ENCODE data around the gene THTPA.

Gene THTPA, protein sequence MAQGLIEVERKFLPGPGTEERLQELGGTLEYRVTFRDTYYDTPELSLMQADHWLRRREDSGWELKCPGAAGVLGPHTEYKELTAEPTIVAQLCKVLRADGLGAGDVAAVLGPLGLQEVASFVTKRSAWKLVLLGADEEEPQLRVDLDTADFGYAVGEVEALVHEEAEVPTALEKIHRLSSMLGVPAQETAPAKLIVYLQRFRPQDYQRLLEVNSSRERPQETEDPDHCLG

GRCh38 chr14:23555882-23556699 lies at the start of gene THTPA:
THTPA (plus strand) TSS chr14:23556271; CDS start chr14:23556758, 487 bp downstream.
- peak; percentile 89 for DNase-seq (ENCODE audit: low read depth)

GRCh38 chr14:23512156-23512555 lies 43.9 kb upstream of the THTPA start:
- no peak for DNase-seq (ENCODE audit: low read depth)

GRCh38 chr14:23513005-23513817 lies 42.9 kb upstream of the THTPA start:
- no peak for DNase-seq (ENCODE audit: low read depth)

GRCh38 chr14:23513818-23514643 lies 42.0 kb upstream of the THTPA start:
- DNase-seq (ENCODE audit: low read depth), result no peak

- DNase-seq (ENCODE audit: low read depth), result no peak
Observed at GRCh38 chr14:23514644-23514957, 41.5 kb upstream of the THTPA start.

- no peak for DNase-seq (ENCODE audit: low read depth)
Observed at GRCh38 chr14:23517650-23518326, 38.3 kb upstream of the THTPA start.

DNA sequence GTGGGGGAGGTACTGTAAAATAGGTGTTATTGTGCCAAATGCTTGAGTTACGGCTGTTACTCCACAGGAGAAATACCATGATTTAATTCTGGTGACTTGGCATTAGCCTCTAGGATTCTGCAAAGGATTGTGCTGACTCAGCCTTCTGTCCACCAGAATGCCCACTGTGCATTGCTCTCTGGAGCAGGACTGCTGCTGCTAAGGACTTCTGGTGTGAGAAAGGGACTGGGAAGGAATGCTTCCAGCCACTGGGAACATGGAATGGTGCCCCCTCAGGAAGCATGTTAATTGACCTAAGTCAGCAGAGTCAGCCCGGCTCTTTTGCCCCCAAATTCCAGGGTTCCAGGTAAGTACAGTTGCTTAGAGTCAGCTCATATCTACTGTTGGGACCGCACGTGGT lies 37.4 kb upstream of the THTPA start:
- DNase-seq (ENCODE audit: low read depth), result no peak

DNA sequence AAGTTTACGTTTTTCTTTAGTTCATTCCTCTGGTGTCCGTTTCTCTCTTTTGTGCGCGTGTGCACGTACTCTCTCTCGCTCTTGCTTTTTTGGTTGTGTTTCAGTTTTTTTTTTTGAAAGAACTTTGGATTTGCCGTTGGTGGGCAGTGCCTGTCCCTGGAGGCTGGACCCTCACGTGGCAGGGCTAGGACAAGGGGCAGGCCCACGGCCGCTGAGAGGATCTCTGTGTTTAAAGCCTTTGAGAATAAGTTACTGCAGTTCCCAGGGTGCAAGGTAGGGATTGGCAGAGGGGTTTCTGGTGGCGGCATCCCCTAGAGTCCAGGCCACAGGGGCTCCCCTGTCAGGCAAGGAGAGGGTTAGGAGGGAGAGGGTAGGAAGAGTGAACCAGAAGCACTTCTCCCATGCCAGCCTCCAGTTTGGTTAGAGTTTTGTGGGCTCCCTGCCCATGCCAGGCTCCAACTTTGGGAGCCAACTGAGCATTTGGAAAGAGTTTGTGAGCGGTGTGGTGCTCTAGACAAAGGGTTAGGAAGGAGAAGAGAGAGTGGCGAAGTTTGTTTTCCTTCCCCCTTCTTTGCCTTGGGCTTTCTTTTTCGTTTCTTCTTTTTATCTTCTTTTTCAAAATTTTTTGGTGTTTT lies 35.1 kb upstream of the THTPA start:
- DNase-seq (ENCODE audit: low read depth), result no peak

- no peak for DNase-seq (ENCODE audit: low read depth)
Observed at GRCh38 chr14:23521785-23522640, 34.1 kb upstream of the THTPA start.

GRCh38 chr14:23522643-23523198 lies 33.4 kb upstream of the THTPA start:
- no peak for DNase-seq (ENCODE audit: low read depth)

- no peak for DNase-seq (ENCODE audit: low read depth)
Observed at GRCh38 chr14:23523229-23524016, 32.6 kb upstream of the THTPA start.

GRCh38 chr14:23524954-23525353 lies 31.1 kb upstream of the THTPA start:
- DNase-seq (ENCODE audit: low read depth), result no peak

- no peak for DNase-seq (ENCODE audit: low read depth)
Observed at GRCh38 chr14:23525611-23526010, 30.5 kb upstream of the THTPA start.

DNA sequence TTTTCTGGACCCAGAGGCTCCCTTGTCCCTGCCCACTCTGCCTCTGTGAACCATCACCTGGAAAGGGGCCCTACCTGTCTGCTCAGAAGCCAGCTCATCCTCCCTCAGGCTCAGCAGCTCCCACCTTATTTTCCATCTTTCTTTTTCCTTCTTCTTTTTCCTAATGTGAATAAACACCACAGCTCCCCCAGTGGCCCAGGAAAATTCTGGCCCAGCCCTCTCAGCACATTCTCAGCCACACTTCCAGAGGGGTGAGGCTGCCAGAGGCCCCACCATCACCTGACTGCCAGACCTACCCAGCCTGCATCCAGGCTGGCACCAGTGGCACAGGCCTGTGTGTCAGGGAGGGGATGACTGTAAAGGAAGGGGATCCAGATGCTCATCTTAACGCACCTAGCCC lies 27.5 kb upstream of the THTPA start:
- no peak for DNase-seq (ENCODE audit: low read depth)

DNA sequence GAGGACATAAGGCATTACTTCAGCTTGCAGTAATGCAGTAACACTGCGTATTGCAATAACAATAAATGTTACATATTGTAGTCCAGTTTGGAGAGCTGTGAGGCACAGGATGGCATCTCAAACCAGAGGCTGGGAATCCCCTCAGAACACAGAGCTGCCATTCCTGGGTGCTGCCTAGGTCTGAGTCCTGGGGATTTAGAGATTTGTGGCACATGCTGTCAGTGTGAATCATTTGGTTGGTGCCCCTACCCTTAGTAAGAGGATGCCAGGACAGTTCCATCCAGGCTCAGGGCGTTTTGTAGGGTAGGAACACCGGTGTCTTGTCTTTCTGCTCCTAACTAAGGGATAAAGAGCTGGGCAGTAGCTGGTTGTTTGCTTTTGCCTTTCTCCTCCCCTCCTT lies 27.1 kb upstream of the THTPA start:
- DNase-seq (ENCODE audit: low read depth), result no peak

DNA sequence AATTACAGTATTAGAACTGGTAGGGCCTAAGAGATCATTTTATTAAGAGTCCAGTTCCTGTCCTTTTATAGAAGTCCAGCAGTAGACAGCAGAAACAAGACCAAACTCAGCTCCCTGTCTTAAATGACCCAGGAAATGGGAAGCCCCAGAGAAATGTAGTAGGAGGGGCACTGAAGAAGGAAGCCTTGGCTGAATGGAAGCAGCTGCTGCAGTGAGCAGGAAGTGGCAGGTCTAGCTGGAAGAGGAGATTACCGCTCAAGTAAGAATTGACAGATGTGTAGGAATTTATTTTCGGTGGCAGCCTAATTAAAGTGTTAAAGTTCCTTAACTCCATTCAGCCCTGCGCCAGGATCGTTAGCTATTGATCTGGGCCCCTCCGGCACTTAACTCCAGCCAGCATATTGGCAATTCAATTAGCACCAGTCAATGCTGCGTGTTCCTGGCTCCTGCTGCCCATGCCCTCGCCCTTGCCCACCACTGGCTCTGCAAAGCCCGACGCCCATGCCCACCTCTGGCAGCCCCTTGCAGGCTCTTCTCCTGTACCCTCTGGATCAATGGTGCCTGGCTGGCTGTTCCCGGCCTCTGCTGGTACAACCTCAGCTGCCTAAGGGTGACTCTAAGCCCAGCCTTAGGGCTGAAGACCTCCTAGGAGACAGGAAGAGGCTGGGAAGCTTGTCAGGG lies 25.6 kb upstream of the THTPA start:
- DNase-seq (ENCODE audit: low read depth), result no peak

- no peak for DNase-seq (ENCODE audit: low read depth)
Observed at GRCh38 chr14:23531391-23531790, 24.7 kb upstream of the THTPA start.

GRCh38 chr14:23532658-23533057 lies 23.4 kb upstream of the THTPA start:
- no peak for DNase-seq (ENCODE audit: low read depth)
